ENCODE data around the gene ACOT6. TPM values are rescaled to one million over a fixed set of nuclear protein-coding genes. Genes with fewer than 3 reads are reported as not detected.
"Not testable (repeated sequence)": the region's sequence is repeated elsewhere in the genome, so short reads cannot be mapped to it uniquely, and the experiment has no call there.

ACOT6 gene
- polyA plus RNA-seq, 3 donors from 2014 or later, result 0.19 TPM; not detected in 2

DNA sequence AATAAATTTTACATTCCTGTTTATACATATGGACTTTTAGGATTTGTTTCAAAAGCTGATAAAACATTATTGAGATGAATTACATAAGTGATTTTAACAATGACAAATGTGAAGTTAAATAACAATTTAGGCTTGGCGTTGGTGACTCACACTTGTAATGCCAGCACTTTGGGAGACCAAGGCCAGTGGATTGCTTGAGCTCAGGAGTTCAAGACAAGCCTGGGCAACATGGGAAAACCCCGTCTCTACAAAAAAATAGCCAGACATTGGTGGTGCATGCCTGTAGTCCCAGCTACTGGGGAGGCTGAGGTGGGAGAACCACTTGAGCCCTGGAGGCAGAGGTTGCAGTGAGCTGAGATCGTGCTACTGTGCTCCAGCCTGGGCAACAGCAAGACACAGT is 35.9 kb upstream of the ACOT6 start:
- Mint-ChIP-seq H3K9me3 (no peaks in the 10 kb centered on the region), H3K27me3 (ENCODE audit: low read depth in 3 of 3) (no peaks in the 10 kb centered on the region), H3K36me3 (peaks cover 4 to 7% (median 5%) of the 10 kb centered on the region in 3 donors), H3K4me1 (no peaks in the 10 kb centered on the region), H3K4me3 (no peak overlapping the region), H3K27ac (no peak overlapping the region)
- DNase-seq, result no peak

DNA sequence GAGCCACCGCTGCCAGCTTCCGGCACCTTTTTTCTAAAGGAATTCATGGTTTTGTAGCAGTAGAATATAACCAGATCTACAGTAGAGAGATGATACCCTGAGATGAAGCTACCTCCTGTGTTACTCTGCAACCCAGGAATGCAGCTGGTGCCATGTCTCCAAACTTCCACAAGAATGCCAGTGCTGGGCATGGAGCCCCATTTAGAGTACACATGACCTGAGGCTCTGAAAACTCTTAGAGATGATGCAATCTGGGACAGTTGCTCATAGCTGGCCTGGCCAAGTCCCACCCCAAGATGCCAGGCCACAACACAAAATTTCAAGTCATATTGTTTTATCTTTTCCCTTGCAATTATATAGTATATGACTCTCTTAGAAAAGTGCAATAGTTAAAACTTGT is 35.1 kb upstream of the ACOT6 start:
- H3K4me1 Mint-ChIP-seq; H3K4me3 Mint-ChIP-seq; H3K27me3 Mint-ChIP-seq (ENCODE audit: low read depth in 3 of 3); H3K27ac Mint-ChIP-seq; H3K9me3 Mint-ChIP-seq; H3K36me3 Mint-ChIP-seq; DNase-seq: not testable (repeated sequence)

DNA sequence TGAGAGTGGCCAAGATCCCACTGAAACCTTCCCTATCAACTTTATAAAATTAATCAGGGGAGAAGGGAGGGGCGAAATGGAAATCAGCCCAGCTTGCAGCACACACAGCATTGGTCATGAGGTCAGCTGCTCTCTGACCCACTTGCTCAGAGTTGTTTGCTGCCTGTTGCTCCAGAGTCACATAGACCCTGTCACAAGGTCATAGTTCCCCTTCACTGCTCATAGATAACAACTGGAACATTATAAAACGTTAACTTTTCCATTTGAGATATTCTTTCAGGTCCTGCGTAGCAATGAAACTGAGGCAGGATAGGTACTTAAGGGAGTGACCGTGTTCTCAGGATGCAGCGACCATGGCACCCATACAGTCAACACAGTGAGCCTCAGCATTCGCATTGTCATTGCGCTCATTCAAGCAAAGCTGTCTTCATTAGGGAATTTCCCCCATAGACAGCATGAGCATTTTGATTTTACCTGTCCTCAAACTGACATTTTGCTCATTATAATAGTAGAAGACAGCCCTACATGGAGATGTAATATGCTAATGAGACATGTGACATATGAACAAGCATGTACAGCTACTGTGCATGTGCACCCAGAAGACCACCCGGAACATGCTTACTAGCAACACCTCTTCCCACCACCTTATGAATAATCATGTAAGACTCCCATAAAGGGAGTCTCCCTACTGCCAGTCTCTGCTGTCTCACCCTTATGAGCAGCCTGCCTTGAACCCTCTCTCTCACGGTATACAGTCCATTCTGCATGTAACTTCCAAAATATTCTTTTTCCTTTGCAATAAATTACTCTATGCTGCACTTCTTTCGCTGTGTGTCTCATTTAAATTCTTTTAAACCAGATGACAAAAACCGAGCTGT is 30.0 kb upstream of the ACOT6 start:
- H3K27ac Mint-ChIP-seq; H3K4me1 Mint-ChIP-seq; H3K27me3 Mint-ChIP-seq (ENCODE audit: low read depth in 3 of 3): not testable (repeated sequence)

GRCh38 chr14:73588695-73589094 is 23.6 kb upstream of the ACOT6 start:
- Mint-ChIP-seq H3K36me3 (no peaks in the 10 kb centered on the region), H3K27ac (no peak overlapping the region), H3K9me3 (no peaks in the 10 kb centered on the region), H3K4me3 (no peak overlapping the region), H3K27me3 (ENCODE audit: low read depth in 3 of 3) (peaks cover 1 to 4% (median 2%) of the 10 kb centered on the region in 3 donors), H3K4me1 (peaks cover 19 to 23% of the 10 kb centered on the region in 2 donors)
- no peak for DNase-seq

More for the DNA sequence above, 30.0 kb upstream of the ACOT6 start:
- not testable (repeated sequence) for H3K4me3 Mint-ChIP-seq, H3K36me3 Mint-ChIP-seq, DNase-seq, H3K9me3 Mint-ChIP-seq

DNA sequence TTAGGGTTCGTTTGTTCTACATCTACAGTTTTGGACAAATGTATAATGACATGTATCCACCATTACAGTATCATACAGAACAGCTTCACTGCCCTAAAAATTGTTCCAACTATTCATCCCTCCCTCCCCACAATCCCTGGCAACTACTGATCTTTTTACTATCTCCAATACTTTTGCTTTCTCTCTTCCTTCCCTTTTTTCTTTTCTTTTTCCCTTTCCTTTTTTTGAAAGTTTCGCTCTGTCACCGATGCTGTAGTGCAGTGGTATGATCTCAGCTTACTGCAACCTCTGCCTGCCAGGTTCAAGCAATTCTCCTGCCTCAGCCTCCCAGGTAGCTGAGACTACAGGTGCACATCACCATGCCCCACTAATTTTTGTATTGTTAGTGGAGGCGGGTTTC is 23.2 kb upstream of the ACOT6 start:
- Mint-ChIP-seq H3K9me3 (no peaks in the 10 kb centered on the region), H3K27ac (peak overlapping the region in 2 of 6 donors; percentile 13 to 24), H3K27me3 (ENCODE audit: low read depth in 3 of 3) (peaks cover 1 to 4% (median 2%) of the 10 kb centered on the region in 3 donors), H3K4me1 (peaks cover 20 to 27% of the 10 kb centered on the region in 2 donors), H3K36me3 (no peaks in the 10 kb centered on the region), H3K4me3 (no peak overlapping the region)
- no peak for DNase-seq

- H3K27me3 Mint-ChIP-seq (ENCODE audit: low read depth in 3 of 3); DNase-seq; H3K36me3 Mint-ChIP-seq; H3K27ac Mint-ChIP-seq; H3K9me3 Mint-ChIP-seq: not testable (repeated sequence)
- Mint-ChIP-seq H3K4me1 (peaks cover 22 to 29% of the 10 kb centered on the region in 2 donors), H3K4me3 (peak overlapping the region in 4 of 5 donors; percentile 73 to 85 (median 82))
These were observed 21.7 kb upstream of the ACOT6 start for GRCh38 chr14:73590673-73591004.

DNA sequence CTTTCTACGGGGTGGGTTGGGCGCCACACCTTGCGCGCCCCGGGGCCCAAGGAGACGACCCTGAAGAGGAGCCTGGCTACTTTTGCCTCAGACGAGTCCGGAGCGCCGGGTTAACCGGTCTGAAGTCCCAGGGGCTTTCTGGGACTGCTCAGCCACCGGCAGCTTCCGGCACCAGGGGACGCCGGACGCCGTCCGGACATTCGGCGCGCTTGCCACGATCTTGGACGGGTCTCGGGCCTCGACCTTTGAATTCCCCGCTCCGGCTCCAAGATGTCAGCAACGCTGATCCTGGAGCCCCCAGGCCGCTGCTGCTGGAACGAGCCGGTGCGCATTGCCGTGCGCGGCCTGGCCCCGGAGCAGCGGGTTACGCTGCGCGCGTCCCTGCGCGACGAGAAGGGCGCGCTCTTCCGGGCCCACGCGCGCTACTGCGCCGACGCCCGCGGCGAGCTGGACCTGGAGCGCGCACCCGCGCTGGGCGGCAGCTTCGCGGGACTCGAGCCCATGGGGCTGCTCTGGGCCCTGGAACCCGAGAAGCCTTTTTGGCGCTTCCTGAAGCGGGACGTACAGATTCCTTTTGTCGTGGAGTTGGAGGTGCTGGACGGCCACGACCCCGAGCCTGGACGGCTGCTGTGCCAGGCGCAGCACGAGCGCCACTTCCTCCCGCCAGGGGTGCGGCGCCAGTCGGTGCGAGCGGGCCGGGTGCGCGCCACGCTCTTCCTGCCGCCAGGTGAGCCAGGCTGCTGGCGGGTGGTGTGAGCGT is 20.4 kb upstream of the ACOT6 start, which contains the start of gene ACOT4:
Gene ACOT4, plus strand, starts transcription at position 184 of the 760 bp plus-strand sequence. Its CDS starts 87 bp downstream, at position 271.
- no peaks in the 10 kb centered on the region for H3K9me3 Mint-ChIP-seq
- H3K27me3 Mint-ChIP-seq (ENCODE audit: low read depth in 3 of 3), result peaks cover 0 to 4% (median 1%) of the 10 kb centered on the region in 3 donors
- DNase-seq, result peak; percentile 57 to 68 (median 66)
- H3K36me3 Mint-ChIP-seq, result peaks cover 0 to 11% (median 11%) of the 10 kb centered on the region in 3 donors
- H3K27ac Mint-ChIP-seq, result peak within 1 kb of the TSS; percentile 21 to 85 (median 66)
- peak within 1 kb of the TSS; percentile 73 to 87 (median 82) for H3K4me3 Mint-ChIP-seq
- peaks cover 22 to 29% of the 10 kb centered on the region in 2 donors for H3K4me1 Mint-ChIP-seq

DNA sequence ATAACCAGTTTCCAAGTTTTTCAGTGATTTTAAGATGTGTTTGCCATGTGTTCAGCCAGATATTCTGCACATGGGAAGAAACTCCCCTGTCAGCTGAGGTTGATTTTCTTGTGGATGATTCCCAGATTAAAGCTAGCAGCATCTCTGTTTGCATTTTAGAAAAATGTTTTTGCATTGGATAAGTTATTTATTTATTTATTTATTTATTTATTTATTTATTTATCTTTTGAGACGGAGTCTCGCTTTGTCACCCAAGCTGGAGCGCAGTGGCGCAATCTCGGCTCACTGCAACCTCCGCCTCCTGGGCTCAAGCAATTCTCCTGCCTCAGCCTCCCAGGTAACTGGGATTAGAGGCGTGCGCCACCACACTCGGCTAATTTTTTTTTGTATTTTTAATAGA is 17.8 kb upstream of the ACOT6 start:
- DNase-seq, result no peak
- peaks cover 22 to 29% of the 10 kb centered on the region in 2 donors for H3K4me1 Mint-ChIP-seq
- H3K4me3 Mint-ChIP-seq, result no peak overlapping the region
- peaks cover 0 to 11% (median 11%) of the 10 kb centered on the region in 3 donors for H3K36me3 Mint-ChIP-seq
- H3K27ac Mint-ChIP-seq, result no peak overlapping the region
- H3K27me3 Mint-ChIP-seq (ENCODE audit: low read depth in 3 of 3), result peaks cover 0 to 3% (median 1%) of the 10 kb centered on the region in 3 donors
- no peaks in the 10 kb centered on the region for H3K9me3 Mint-ChIP-seq

GRCh38 chr14:73599499-73599898 is 12.8 kb upstream of the ACOT6 start:
- DNase-seq, result no peak
- H3K4me3 Mint-ChIP-seq, result no peak overlapping the region
- H3K36me3 Mint-ChIP-seq, result peaks cover 0 to 11% (median 11%) of the 10 kb centered on the region in 3 donors
- H3K27me3 Mint-ChIP-seq (ENCODE audit: low read depth in 3 of 3), result no peaks in the 10 kb centered on the region
- no peaks in the 10 kb centered on the region for H3K9me3 Mint-ChIP-seq
- H3K27ac Mint-ChIP-seq, result no peak overlapping the region
- H3K4me1 Mint-ChIP-seq, result peaks cover 0 to 1% of the 10 kb centered on the region in 2 donors

- Mint-ChIP-seq H3K9me3 (no peaks in the 10 kb centered on the region), H3K27ac (no peak overlapping the region), H3K4me1 (no peaks in the 10 kb centered on the region), H3K4me3 (no peak overlapping the region), H3K27me3 (ENCODE audit: low read depth in 3 of 3) (peaks cover 0 to 3% (median 3%) of the 10 kb centered on the region in 3 donors), H3K36me3 (no peaks in the 10 kb centered on the region)
- DNase-seq, result no peak
These were observed 9.3 kb upstream of the ACOT6 start for GRCh38 chr14:73602994-73603393.

- no peak overlapping the region for H3K27ac Mint-ChIP-seq
- H3K4me3 Mint-ChIP-seq, result no peak overlapping the region
- H3K27me3 Mint-ChIP-seq (ENCODE audit: low read depth in 3 of 3), result peaks cover 0 to 3% (median 3%) of the 10 kb centered on the region in 3 donors
- no peaks in the 10 kb centered on the region for H3K9me3 Mint-ChIP-seq
- no peaks in the 10 kb centered on the region for H3K36me3 Mint-ChIP-seq
- H3K4me1 Mint-ChIP-seq, result no peaks in the 10 kb centered on the region
- no peak for DNase-seq
These were observed 6.0 kb upstream of the ACOT6 start for GRCh38 chr14:73606271-73606670.

DNA sequence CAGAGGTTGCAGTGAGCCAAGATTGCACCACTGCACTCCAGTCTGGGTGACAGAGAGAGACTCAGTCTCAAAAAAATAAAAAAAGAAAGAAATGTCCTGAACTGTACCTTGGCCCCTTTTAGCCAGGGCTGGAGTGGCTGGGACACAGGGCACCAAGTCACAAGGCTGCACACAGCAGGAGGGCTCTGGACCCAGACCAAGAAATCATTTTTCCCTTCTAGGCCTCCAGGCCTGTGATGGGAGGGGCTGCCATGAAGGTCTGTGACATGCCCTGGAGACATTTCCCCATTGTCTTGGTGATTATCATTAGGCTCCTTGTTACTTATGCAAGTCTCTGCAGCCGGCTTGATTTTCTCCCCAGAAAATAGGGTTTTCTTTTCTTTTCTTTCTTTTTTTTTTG is 5.1 kb upstream of the ACOT6 start:
- Mint-ChIP-seq H3K27ac (no peak overlapping the region), H3K27me3 (ENCODE audit: low read depth in 3 of 3) (peaks cover 0 to 3% (median 3%) of the 10 kb centered on the region in 3 donors), H3K4me3 (no peak overlapping the region), H3K4me1 (peaks cover 0 to 3% of the 10 kb centered on the region in 2 donors), H3K9me3 (no peaks in the 10 kb centered on the region), H3K36me3 (no peaks in the 10 kb centered on the region)
- no peak for DNase-seq

DNA sequence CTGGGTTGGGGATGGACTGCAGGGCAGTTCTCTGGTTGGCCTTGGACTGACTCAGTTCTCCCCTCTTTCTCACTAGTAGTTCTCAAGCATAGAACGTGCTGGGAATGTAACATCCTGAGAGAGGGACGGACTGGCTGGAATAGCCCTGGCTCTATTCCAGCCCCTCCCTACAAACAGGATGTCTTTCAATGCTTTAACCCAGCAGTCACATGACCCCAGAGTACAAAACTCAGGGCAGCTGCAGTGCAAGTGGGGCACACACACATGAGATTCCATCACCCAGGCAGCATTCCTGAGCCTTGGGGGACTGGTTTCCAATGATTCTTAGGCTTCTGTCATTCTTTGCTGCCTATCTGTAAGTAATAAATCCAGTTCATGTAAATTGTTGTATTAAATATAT is 1.6 kb upstream of the ACOT6 start:
- Mint-ChIP-seq H3K9me3 (no peaks in the 10 kb centered on the region), H3K4me1 (peaks cover 5 to 10% of the 10 kb centered on the region in 2 donors), H3K36me3 (no peaks in the 10 kb centered on the region), H3K27ac (no peak overlapping the region), H3K4me3 (peak overlapping the region in 1 of 5 donors; percentile 84), H3K27me3 (ENCODE audit: low read depth in 3 of 3) (peaks cover 0 to 3% (median 0%) of the 10 kb centered on the region in 3 donors)
- DNase-seq, result no peak

GRCh38 chr14:73613046-73613383 is 698 bp downstream of the ACOT6 start:
- Mint-ChIP-seq H3K27ac (peak overlapping the region; percentile 59 to 92 (median 80)), H3K4me1 (peaks cover 5 to 10% of the 10 kb centered on the region in 2 donors), H3K36me3 (no peaks in the 10 kb centered on the region), H3K27me3 (ENCODE audit: low read depth in 3 of 3) (no peaks in the 10 kb centered on the region), H3K4me3 (peak overlapping the region; percentile 82 to 93 (median 90)), H3K9me3 (no peaks in the 10 kb centered on the region)
- DNase-seq, result no peak

Data from immature natural killer cell (primary cell).